NCI-H187 (cell line): ENCODE data around the gene TCAP.

Source experiments
- DNase-seq, 2 experiments: peaks; one replicate each; lab custom pipeline; 2025; lab: John Stamatoyannopoulos, UW

TCAP gene, protein sequence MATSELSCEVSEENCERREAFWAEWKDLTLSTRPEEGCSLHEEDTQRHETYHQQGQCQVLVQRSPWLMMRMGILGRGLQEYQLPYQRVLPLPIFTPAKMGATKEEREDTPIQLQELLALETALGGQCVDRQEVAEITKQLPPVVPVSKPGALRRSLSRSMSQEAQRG

DNA sequence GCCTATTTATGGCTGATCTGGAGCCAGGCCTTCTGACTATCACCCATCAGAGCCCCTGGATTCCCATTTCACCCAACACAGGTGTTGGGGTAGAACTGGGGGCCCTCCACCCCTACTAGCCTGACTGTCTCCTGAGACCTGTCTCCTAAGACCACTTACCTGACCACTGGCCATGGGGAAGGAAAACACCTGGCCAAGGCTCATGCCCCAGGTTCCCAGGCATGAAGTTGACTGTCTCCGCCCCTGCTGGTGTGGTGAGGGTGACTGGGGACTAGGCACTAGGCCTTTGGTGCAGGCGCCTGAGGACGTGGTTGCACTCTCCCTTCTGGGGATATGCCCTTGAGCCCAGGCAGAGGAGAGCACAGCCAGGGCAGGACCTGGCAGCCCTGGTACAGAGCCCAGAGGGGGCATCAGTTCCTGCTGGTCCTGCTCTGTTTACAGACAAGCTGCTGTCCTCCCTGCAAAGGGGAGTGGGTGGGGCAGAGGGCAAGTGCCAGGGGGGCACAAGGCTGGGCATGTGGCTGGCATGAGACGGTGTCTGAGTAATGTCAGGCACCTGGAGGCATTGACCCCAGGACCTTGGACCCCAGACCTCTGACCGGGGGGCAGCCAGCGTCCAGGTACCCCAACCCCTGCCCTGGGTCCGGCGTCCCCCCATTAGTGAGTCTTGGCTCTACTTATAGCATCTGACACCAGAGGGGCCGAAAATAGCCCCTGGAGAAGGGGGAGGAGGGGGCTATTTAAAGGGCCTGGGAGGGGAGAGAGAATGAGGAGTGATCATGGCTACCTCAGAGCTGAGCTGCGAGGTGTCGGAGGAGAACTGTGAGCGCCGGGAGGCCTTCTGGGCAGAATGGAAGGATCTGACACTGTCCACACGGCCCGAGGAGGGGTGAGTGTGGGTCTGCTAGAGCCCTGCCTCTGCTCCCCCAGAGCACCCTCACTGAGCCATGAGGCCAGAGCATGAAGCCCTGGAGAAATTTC is at the start of gene TCAP:
Gene TCAP (plus strand): TSS at position 769 of the 981 bp plus-strand sequence. CDS start 11 bp downstream, at position 780.
- no peak for DNase-seq

GRCh38 chr17:39615434-39615833 is 49.7 kb upstream of the TCAP start:
- DNase-seq: no peak

DNA sequence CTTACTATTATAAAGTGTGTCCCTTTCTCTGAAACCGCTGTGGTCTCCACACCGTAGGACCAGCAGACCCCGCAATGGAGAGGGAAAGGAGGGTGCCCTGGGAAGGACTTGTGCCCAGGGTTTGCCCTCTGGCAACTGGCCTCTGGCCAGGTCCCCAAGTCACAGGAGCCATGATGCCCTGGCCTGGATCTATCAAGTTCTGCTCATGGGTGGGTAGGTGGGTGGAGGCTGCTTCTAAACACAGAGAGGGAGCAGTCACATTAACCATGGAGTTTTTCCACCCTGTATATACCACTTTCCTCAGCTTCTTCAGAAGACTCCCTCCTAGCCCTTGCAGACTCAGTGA is 48.1 kb upstream of the TCAP start:
- no peak for DNase-seq

DNA sequence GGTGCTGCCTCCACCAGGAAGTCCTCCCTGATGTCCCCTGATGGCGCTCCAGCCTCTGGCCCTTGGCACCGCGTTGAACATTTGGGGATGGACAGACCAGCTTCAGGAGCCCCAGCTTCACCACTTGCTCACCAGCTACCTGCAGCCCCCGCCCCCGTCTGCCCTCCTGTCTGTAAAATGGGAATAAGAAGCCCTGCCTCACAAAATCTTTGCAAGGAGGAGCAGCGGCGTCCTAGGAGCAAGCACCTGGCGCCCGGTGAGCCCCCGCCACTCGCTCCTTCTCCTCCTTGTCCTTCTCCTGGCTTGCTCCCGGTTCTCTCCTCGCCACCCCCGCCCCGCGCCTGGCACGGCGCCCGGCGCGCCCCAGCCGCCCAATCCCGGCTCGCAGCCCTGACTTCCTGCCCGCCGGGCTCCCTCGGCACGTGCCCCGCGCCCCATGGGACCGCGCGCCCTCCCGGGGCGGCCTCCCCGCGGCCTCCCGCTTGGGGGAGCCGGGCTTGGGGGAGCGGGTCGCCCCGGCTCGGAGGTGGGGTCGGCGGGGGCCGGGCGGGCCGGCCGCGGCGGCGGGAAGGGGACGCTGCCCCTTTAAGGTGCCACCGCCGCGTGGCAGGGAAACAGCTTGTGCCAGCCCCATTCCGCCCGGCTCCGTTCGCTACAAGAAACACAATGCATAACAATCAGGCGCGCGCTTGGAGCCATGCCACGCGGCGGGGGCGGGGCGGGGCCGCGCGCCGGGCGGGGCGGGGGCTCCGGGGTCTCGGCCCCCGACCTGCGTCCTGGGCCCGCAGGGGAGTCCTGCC is 47.5 kb upstream of the TCAP start:
- peak; percentile 45 to 50 for DNase-seq

DNA sequence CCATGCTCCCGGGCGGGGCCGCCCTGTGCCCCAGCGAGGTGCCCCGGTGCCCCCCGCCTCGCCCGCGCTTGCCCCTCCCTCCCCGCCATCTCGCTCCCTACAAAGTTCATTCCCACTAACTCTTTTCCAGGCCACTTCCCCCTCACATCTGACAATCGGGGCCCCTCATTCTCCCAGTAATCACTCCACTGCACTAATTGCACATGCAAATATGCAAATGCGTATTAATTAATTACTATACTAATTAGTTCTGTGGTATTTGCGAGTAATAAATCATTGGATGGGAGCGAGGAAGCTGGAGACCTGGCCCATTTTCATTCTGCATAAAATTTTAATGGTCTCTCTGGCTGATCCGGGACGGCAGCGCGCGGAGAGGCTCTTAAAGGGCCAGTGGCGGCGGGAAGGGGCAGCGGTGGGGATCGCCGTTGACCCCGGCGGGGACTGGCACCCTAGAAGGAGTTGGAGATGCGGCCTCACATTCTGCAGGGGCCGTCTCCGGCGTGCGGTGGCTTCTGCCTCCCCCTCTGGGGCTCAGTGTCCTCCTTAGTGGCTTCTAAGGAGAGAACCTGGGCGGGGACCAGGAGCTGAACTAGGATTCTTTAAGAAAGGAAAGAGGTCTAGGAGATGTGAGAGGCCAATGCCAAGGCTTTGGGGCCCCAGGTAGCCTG is 46.8 kb upstream of the TCAP start:
- peak in 1 of 2 experiments; percentile 11 for DNase-seq

DNA sequence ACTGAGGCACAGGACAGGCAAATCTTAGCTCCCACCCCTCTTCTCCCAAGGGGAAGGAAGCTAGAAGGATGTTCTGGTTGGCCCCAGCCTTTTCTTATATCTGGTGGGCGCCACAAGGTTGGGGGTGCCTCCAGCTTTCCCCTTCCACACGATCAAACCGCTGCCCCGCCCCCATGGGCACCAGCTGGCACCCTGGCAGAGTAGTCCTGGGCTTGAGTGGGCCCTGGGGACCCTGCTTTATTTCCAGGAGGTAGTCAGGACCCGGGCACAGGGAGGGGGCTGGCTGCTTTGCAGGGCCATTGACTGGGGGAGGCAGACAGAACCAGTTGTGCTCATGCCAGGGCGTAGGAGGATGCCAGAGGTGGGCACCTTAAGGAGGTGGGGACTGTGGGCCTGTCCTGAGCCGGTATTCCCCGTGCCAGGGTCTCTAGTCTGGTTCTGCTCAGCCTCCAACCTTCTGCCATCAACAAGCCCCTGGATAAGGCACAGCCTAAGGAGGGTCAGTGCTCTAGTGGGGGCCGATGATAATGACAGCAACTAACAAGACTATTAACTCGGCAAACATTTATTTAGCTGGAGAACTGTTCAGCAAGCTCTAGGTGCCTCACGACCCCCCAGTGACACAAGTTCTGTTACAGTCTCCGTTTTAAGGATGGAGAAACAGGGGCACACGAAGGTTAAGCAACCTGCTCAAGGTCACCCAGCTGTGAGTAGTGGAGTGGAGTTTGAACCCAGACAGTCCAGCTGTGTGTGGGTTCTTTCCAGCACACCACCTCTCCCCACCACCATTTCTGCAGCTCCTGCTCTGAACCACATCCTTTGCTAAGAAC is 46.0 kb upstream of the TCAP start:
- no peak for DNase-seq

DNA sequence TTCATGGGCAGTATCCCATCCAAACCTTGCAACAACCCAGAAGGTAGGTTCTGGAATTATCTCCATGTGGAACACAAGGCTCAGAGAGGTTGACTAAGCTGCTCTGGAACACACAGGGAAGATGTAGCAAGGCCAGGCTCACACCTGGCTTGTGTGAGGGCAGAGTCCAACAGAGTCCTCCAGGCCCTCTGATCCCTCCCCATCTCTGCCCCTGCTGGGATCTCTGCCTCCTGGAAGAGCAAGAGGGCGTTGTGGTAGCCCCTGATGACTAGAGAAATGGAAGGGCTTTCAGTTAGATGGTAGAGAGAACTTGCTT is 45.4 kb upstream of the TCAP start:
- DNase-seq: no peak

DNA sequence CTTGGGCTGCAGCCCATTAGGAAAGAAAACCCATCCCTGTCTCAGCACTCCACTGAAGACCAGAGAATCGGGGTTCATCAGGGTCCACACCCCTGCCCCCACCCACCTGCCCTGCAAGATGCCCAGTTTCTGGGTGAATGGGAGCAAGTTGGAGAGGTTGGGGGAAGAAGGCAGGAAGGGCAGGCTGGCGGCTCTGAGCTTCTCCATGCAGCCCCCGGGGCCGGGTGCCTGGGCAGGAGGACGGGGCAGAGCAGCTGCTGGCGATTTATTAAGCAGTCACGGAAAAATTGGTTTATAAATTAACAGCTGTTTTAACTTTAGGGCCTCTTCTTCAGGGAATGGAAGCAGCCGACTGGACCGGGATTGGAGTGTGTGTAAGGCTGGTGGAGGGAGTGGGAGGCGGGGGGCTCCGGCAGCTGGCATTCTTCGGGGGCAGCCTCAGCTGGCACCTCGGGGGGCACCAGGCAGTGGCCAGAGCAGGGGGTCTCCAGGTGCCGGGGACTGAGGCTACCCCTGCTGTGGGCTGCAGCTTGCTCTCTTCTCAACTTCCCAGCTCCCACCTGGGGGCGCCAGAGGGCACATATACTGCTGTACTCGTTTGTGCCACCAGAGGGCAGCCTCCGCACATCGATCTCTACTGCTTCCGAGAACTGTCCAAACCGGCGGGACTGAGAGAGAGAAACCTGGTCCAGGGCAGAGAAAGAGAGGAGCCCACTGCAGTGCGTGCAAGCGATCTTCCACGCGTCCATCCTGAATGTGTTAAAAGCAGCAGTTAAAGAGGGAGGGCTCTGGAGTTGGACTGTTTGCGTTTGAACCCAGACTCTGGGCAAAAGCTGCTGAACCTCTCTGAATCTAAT is 43.4 kb upstream of the TCAP start:
- DNase-seq: peak; percentile 58 to 85

DNA sequence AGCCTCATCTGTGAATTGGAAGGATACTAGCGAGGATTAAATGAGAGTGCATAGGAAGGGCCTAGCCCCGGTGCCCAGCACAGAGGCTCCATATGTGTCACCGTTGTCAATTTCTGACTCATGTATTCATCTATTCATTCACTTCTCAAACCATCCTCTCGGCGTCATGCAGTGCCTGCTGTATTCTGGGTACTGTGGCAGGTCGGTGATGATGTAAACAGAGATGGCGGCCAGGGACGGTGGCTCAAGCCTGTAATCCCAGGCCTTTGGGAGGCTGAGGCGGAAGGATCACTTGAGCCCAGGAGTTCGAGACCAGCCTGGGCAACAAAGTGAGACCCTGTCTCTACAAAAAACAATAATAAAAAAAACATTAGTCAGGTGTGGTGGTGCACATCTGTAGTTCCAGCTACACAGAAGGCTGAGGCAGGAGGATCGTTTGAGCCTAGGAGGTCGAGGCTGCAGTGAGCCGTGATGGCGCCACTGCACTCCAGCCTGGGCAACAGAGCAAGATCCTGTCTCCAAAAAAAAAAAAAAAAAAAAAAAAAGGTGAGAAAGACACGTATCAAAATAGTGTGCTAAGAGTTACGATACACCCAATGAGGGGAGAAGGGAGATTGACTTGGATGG is 42.7 kb upstream of the TCAP start:
- no peak for DNase-seq

DNA sequence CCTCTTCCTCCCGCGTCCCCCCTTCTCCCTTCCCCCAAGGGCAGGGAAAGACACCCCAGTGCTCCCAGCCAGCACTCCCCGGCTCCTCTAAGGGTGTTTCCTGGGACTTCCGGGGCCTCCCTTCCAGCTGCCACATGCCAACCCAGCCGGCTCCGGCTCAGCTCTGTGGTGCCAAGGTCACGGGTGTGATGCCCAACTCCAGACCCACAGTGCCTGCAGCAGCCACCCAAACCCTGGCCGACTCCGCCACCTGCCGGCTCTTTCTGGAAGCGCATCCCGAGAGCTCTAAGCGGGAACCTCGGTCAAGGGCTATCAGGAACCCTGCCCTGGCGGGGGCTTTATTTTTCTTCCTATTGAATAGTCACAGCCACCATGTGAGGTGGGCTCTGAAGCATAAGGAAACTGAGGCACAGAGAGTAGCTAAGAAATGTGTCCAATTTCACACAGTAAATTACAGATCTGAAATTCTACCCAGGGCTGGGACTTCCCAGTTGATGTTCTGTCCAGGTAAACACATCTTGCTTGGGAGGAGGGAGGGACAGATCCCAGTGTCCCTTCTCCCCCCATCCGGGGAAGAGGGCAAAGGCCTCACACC is 41.7 kb upstream of the TCAP start:
- DNase-seq: peak; percentile 61 to 63

- DNase-seq: no peak
Measured at GRCh38 chr17:39624313-39624712, 40.8 kb upstream of the TCAP start.

DNA sequence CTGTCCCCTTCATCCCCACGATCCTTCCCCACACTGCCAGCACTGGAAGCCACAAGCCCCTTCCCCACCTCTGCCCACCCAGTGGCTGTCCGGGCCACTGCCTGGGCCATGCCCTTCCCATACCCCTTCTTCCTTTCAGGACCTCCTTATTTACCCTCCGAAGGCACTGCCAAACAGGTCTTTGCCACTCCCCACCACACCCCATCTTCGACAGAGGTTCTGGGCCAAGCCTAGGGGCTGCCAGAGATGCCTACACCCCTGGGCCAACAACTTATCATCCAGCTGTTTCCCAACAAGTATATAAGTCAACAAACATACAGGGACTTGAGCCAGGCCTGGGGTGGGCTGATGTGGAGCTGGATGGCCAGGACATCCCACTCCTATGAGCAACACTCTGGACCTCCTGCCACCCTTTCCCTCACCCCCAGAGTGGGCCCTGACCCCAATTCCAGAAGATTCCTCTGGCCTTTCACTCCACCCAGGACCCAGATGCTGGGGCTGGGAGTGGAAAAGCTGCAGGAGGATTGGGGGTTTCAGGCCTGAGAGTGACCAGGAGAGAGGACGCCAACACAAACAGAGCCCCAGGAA is 39.9 kb upstream of the TCAP start:
- no peak for DNase-seq

GRCh38 chr17:39626171-39627046 is 38.7 kb upstream of the TCAP start, which contains the start of gene PPP1R1B:
PPP1R1B (plus strand) TSS chr17:39626952; CDS start chr17:39627393, 441 bp downstream.
- no peak for DNase-seq

DNA sequence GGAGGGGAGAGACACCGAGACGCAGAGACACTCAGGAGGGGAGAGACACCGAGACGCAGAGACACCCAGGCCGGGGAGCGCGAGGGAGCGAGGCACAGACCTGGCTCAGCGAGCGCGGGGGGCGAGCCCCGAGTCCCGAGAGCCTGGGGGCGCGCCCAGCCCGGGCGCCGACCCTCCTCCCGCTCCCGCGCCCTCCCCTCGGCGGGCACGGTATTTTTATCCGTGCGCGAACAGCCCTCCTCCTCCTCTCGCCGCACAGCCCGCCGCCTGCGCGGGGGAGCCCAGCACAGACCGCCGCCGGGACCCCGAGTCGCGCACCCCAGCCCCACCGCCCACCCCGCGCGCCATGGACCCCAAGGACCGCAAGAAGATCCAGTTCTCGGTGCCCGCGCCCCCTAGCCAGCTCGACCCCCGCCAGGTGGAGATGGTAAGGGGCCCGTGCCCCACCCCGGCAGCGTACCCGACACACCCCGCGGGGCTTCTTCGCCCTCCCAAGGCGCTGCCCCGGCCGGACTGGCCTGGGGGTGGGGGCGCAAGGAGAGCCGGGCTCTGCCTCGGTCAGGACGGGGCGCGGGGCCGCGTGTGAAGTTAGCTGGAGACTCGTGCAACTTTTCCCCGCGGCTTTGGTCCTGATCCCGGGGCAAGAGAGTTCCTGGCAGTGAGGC is 38.0 kb upstream of the TCAP start:
- no peak for DNase-seq

DNA sequence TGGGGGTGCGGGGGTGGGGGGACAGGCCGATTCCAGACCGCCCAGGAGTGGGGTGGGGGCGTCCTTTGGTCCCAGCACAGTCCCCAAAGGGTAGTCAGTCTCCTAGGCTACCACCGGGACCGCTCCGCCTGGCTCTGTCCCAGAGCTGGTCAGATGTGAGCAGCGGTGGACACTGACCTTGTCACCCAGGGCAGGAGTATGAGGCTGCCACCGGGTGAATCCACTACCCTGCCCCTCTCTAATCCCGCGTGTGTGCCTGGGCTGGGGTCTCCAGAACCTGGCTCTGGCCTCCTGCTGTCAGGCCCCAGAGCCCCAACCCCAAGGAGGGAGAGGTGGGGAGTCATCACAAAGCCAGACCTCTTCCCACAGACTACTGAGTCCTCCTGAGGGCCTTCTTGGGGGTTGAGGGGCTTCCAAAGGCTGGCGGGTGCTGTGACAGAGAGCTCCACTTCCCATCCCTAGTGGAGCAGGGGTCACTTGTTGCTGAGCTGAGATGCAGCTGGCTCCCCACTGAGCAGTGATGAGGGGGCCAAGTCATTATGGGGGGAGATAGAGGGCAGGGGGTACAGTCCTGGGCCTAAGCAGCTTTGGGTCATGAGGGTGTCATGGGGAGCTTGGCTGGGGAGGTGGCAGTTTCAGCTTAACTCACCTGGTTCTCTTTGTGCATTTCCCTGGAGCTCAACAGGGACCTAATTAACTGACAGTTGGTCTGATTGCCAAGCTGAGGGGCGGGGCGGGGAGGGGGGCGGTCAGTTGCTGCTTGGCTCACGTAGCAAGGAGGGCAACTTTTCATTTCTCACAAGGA is 37.2 kb upstream of the TCAP start:
- no peak for DNase-seq

- DNase-seq: peak in 1 of 2 experiments; percentile 66
Measured at GRCh38 chr17:39628655-39629493, 36.3 kb upstream of the TCAP start.
